HepG2 (cell line): ENCODE data around the gene SLC4A2. TPM values are rescaled to one million over a fixed set of nuclear protein-coding genes. Genes with fewer than 3 reads are reported as not detected.

Experiments used
- ADNP ChIP-seq: sonication (generic); formaldehyde crosslinking; IDR thresholded peaks from 2 replicates; pipeline ENCODE4 v1.4.0; 2020; ENCODE audit warnings: missing genetic modification reagents
- CREBL2 ChIP-seq: sonication (generic); formaldehyde crosslinking; IDR thresholded peaks from 2 replicates; pipeline ENCODE4 v1.8.1; 2023; ENCODE audit warnings: missing genetic modification reagents, mild to moderate bottlenecking, borderline replicate concordance
- EHMT2 ChIP-seq: fragments of 200-600 bp; sonication (generic); IDR thresholded peaks from 2 replicates; pipeline ENCODE4 v1.7.0; 2017; ENCODE audit warnings: antibody characterized with exemption, low read depth, low read length, borderline replicate concordance
- GATAD2A ChIP-seq: IDR thresholded peaks from 2 replicates; pipeline ENCODE4 v1.6.1; 2016
- GFI1 ChIP-seq: sonication (generic); formaldehyde crosslinking; IDR thresholded peaks from 2 replicates; pipeline ENCODE4 v1.5.0; 2020; ENCODE audit warnings: missing genetic modification reagents, mild to moderate bottlenecking, borderline replicate concordance
- KLF12 ChIP-seq: sonication (generic); formaldehyde crosslinking; IDR thresholded peaks from 2 replicates; pipeline ENCODE4 v1.4.0; 2020; ENCODE audit warnings: missing genetic modification reagents, borderline replicate concordance
- KLF13 ChIP-seq: sonication (generic); formaldehyde crosslinking; IDR thresholded peaks from 2 replicates; pipeline ENCODE4 v1.4.0; 2020; ENCODE audit warnings: mild to moderate bottlenecking, missing genetic modification reagents
- NFKB2 ChIP-seq: sonication (generic); formaldehyde crosslinking; IDR thresholded peaks from 2 replicates; pipeline ENCODE4 v1.4.0; 2020; ENCODE audit warnings: missing genetic modification reagents, borderline replicate concordance
- PHF21A ChIP-seq: sonication (generic); formaldehyde crosslinking; IDR thresholded peaks from 2 replicates; pipeline ENCODE4 v1.5.0; 2020; ENCODE audit warnings: mild to moderate bottlenecking, missing genetic modification reagents
- RFX5 ChIP-seq: IDR thresholded peaks from 2 replicates; pipeline ENCODE4 v1.6.1; 2011; ENCODE audit warnings: low read depth, low read length, improper control_type of control experiment
- SOX5 ChIP-seq: IDR thresholded peaks from 2 replicates; pipeline ENCODE4 v1.6.1; 2016; ENCODE audit warnings: borderline replicate concordance
- SRSF4 ChIP-seq: fragments of 200-400 bp; formaldehyde crosslinking; IDR thresholded peaks from one replicate; pipeline ENCODE4 v1.6.1; 2018; ENCODE audit warnings: mild to moderate bottlenecking, low read depth, low read length, moderate library complexity; ENCODE audit not compliant: poor library complexity, severe bottlenecking
- TERF1 ChIP-seq: sonication (generic); formaldehyde crosslinking; IDR thresholded peaks from 2 replicates; pipeline ENCODE4 v1.8.0; 2022; ENCODE audit warnings: mild to moderate bottlenecking, missing genetic modification reagents, moderate library complexity
- ZBTB20 ChIP-seq: sonication (generic); formaldehyde crosslinking; IDR thresholded peaks from 2 replicates; pipeline ENCODE4 v1.8.1; 2023; ENCODE audit warnings: missing genetic modification reagents, low read depth, mild to moderate bottlenecking, borderline replicate concordance
- ZFP36 ChIP-seq: fragments of 150-350 bp; IDR thresholded peaks from 2 replicates; pipeline ENCODE4 v1.6.1; 2018; ENCODE audit warnings: borderline replicate concordance, low read length, low read depth; ENCODE audit not compliant: partially characterized antibody
- ZNF207 ChIP-seq: fragments of 450-650 bp; IDR thresholded peaks from 2 replicates; pipeline ENCODE4 v1.6.1; 2016; ENCODE audit warnings: antibody characterized with exemption, borderline replicate concordance
- ZNF232 ChIP-seq: sonication (generic); formaldehyde crosslinking; IDR thresholded peaks from 2 replicates; pipeline ENCODE4 v1.4.0; 2020; ENCODE audit warnings: missing genetic modification reagents, borderline replicate concordance
- ZNF280B ChIP-seq: sonication (generic); formaldehyde crosslinking; IDR thresholded peaks from 2 replicates; pipeline ENCODE4 v1.5.0; 2020; ENCODE audit warnings: missing genetic modification reagents, mild to moderate bottlenecking, borderline replicate concordance
- ZNF281 ChIP-seq: sonication (generic); formaldehyde crosslinking; IDR thresholded peaks from 2 replicates; pipeline ENCODE4 v1.4.0; 2020; ENCODE audit warnings: missing genetic modification reagents, borderline replicate concordance
- ZNF296 ChIP-seq: sonication (generic); formaldehyde crosslinking; conservative IDR thresholded peaks from 2 replicates; pipeline ENCODE4 v1.5.0; 2020; ENCODE audit warnings: mild to moderate bottlenecking, missing genetic modification reagents
- ZNF451 ChIP-seq: sonication (generic); formaldehyde crosslinking; IDR thresholded peaks from 2 replicates; pipeline ENCODE4 v1.5.0; 2020; ENCODE audit warnings: mild to moderate bottlenecking, missing genetic modification reagents
- ZNF678 ChIP-seq: sonication (generic); formaldehyde crosslinking; IDR thresholded peaks from 2 replicates; pipeline ENCODE4 v1.4.0; 2020; ENCODE audit warnings: mild to moderate bottlenecking, missing genetic modification reagents
- ZNF782 ChIP-seq: sonication (generic); formaldehyde crosslinking; IDR thresholded peaks from 2 replicates; pipeline ENCODE4 v1.4.0; 2020; ENCODE audit warnings: missing genetic modification reagents, mild to moderate bottlenecking, borderline replicate concordance
- ZNF816 ChIP-seq: sonication (generic); formaldehyde crosslinking; IDR thresholded peaks from 2 replicates; pipeline ENCODE4 v1.8.0; 2022; ENCODE audit warnings: missing genetic modification reagents, mild to moderate bottlenecking, borderline replicate concordance
- ZNF83 ChIP-seq: sonication (generic); formaldehyde crosslinking; IDR thresholded peaks from 2 replicates; pipeline ENCODE4 v1.4.0; 2020; ENCODE audit warnings: missing genetic modification reagents, mild to moderate bottlenecking, borderline replicate concordance
- ZSCAN30 ChIP-seq: sonication (generic); formaldehyde crosslinking; IDR thresholded peaks from 2 replicates; pipeline ENCODE4 v1.5.0; 2020; ENCODE audit warnings: mild to moderate bottlenecking, missing genetic modification reagents
- ZSCAN31 ChIP-seq: sonication (generic); formaldehyde crosslinking; IDR thresholded peaks from 2 replicates; pipeline ENCODE4 v1.5.0; 2020; ENCODE audit warnings: low read depth, mild to moderate bottlenecking, missing genetic modification reagents
- polyA plus RNA-seq, 8 experiments: library from polyadenylated mRNA; depleted of rRNA in 3 of 8; stranded (reverse) in 7 of 8; unstranded in 1 of 8; fragments of >200 nt; fragmentation: Illumina TruSeq in 4 of 8; extraction: Trizol in 4 of 8; gene quantifications; 2 replicates each; pipeline versions ENCODE4 v1.2.1 to v1.2.3, GENCODE V29; 2011 to 2016; ENCODE audit warnings: low read depth in 4 of 8, missing spikeins in 1 of 8, mixed read lengths in 1 of 8; ENCODE audit not compliant: insufficient read depth in 1 of 8
- total RNA-seq, 5 experiments: library from RNA; depleted of rRNA; stranded (reverse); fragments of >200 nt; fragmentation: Illumina TruSeq; extraction: Trizol; gene quantifications; 2 replicates each; pipeline ENCODE4 v1.2.3, GENCODE V29; 2016; ENCODE audit warnings: low read depth in 1 of 5

Gene SLC4A2
- total and polyA plus RNA-seq, 2 of the 13 experiments (the other 11 are each of a cell fraction or from before 2014, with no cell fraction given), result 51.9 to 73.4 TPM

GRCh38 chr7:151017953-151018420 is 41.4 kb upstream of the SLC4A2 start (continued):
- TF ChIP-seq ZNF280B (CRISPR knock-in tag), result no peak
- TF ChIP-seq ZNF296 (CRISPR knock-in tag), result no peak
- no peak for TF ChIP-seq ZNF816 (CRISPR knock-in tag)
- TF ChIP-seq ZNF207, result no peak
- TF ChIP-seq ZSCAN31, result no peak
- peak; percentile 70; the same call in 1 of the 2 replicates for TF ChIP-seq ZNF782 (CRISPR knock-in tag)
- no peak for TF ChIP-seq EHMT2
- no peak for TF ChIP-seq SRSF4
- TF ChIP-seq KLF13 (CRISPR knock-in tag), result no peak
- no peak for TF ChIP-seq KLF12
- no peak for TF ChIP-seq ZFP36
- TF ChIP-seq ZNF232 (CRISPR knock-in tag), result no peak
- TF ChIP-seq GFI1, result no peak
- no peak for TF ChIP-seq ZNF83
- TF ChIP-seq ADNP, result no peak
- TF ChIP-seq ZSCAN30 (CRISPR knock-in tag), result no peak
- no peak for TF ChIP-seq ZNF451
- TF ChIP-seq NFKB2 (CRISPR knock-in tag), result no peak; the same call in 1 of the 2 replicates
- TF ChIP-seq GATAD2A (CRISPR knock-in tag), result peak; percentile 57
- TF ChIP-seq RFX5, result no peak
- no peak for TF ChIP-seq ZBTB20
- no peak for TF ChIP-seq ZNF678 (CRISPR knock-in tag)
- TF ChIP-seq CREBL2 (CRISPR knock-in tag), result no peak
- TF ChIP-seq PHF21A (CRISPR knock-in tag), result no peak
- no peak for TF ChIP-seq SOX5 (CRISPR knock-in tag)
- TF ChIP-seq TERF1, result no peak
- TF ChIP-seq ZNF281 (CRISPR knock-in tag), result 0 out of 2 replicates have a peak, but pooled peaks have one; percentile 42
